GM18498 (cell line): ENCODE measurements around the gene KDM4C.
A peak's percentile ranks its signal among the peaks of the same experiment; 100 is the strongest.

Source experiments
- ATAC-seq: cut with Tn5 transposase; IDR thresholded peaks from one replicate; pipeline ENCODE4 v1.9.1; 2021; ENCODE audit warnings: mild to moderate bottlenecking, moderate library complexity; ENCODE audit not compliant: unreplicated experiment

The KDM4C gene

GRCh38 chr9:6897898-6898302 lies 140.1 kb downstream of the KDM4C start:
- ATAC-seq, result no peak

- ATAC-seq, result no peak
Measured at GRCh38 chr9:6899274-6899673, 141.5 kb downstream of the KDM4C start.

- ATAC-seq, result no peak
Measured at GRCh38 chr9:6900440-6900883, 142.7 kb downstream of the KDM4C start.

- no peak for ATAC-seq
Measured at GRCh38 chr9:6901180-6901579, 143.4 kb downstream of the KDM4C start.

GRCh38 chr9:6902423-6902822 lies 144.7 kb downstream of the KDM4C start:
- ATAC-seq, result no peak

- ATAC-seq, result no peak
Measured at GRCh38 chr9:6904371-6904770, 146.6 kb downstream of the KDM4C start.

GRCh38 chr9:6905850-6906375 lies 148.1 kb downstream of the KDM4C start:
- no peak for ATAC-seq

- ATAC-seq, result no peak
Measured at GRCh38 chr9:6907772-6908381, 150.1 kb downstream of the KDM4C start.

- no peak for ATAC-seq
Measured at GRCh38 chr9:6909181-6909580, 151.4 kb downstream of the KDM4C start.

GRCh38 chr9:6910032-6910431 lies 152.3 kb downstream of the KDM4C start:
- no peak for ATAC-seq

GRCh38 chr9:6910497-6910896 lies 152.7 kb downstream of the KDM4C start:
- ATAC-seq, result no peak

GRCh38 chr9:6911901-6912638 lies 154.3 kb downstream of the KDM4C start:
- no peak for ATAC-seq

- no peak for ATAC-seq
Measured at GRCh38 chr9:6915635-6916034, 157.9 kb downstream of the KDM4C start.

- peak; percentile 83 for ATAC-seq
Measured at GRCh38 chr9:6917162-6917561, 159.4 kb downstream of the KDM4C start.

- ATAC-seq, result no peak
Measured at GRCh38 chr9:6920041-6920440, 162.3 kb downstream of the KDM4C start.

- no peak for ATAC-seq
Measured at GRCh38 chr9:6921315-6921714, 163.5 kb downstream of the KDM4C start.

GRCh38 chr9:6922124-6922676 lies 164.4 kb downstream of the KDM4C start:
- ATAC-seq, result no peak

GRCh38 chr9:6922680-6923079 lies 164.9 kb downstream of the KDM4C start:
- ATAC-seq, result no peak

- no peak for ATAC-seq
Measured at GRCh38 chr9:6923086-6923485, 165.3 kb downstream of the KDM4C start.

- no peak for ATAC-seq
Measured at GRCh38 chr9:6924149-6924548, 166.4 kb downstream of the KDM4C start.

- ATAC-seq, result no peak
Measured at GRCh38 chr9:6924988-6925563, 167.3 kb downstream of the KDM4C start.

GRCh38 chr9:6925836-6926235 lies 168.1 kb downstream of the KDM4C start:
- no peak for ATAC-seq
